HK-2 (cell line): Measurements from ENCODE around the gene RPSA.
A peak's percentile ranks its signal among the peaks of the same experiment; 100 is the strongest.
"Not testable (repeated sequence)": the region's sequence is repeated elsewhere in the genome, so short reads cannot be mapped to it uniquely, and the experiment has no call there.

Experiments
- DNase-seq: peaks from one replicate; pipeline ENCODE4 v3.0.0-alpha.2; 2018; ENCODE audit not compliant: unreplicated experiment

Gene RPSA

DNA sequence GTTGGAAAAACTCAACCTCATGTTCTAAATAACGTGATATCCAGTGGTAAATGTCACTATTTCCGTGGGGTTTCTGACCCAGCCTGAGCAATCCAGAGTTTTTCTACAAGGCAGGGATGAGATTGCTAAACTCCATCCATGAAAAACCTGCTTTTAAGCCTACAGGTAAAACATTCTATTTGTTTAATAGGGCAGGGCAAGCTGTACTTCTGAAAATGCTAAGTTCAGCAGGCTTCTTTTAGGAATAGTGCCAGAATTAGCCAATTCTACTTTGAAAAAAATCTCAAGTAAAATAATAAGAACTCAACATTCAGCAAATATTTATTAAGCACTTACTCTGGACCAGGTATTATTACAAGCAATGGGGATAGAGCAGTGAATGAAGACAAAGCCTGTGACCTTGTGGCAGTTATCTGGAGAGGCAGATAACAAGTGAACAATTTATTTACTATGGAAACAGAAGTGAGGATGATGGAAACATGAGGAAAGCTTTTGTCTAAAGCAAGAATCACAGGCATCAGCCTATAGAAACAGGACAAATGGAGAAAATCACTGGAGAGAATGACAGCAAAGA is 13.3 kb downstream of the RPSA start:
- no peak for DNase-seq

DNA sequence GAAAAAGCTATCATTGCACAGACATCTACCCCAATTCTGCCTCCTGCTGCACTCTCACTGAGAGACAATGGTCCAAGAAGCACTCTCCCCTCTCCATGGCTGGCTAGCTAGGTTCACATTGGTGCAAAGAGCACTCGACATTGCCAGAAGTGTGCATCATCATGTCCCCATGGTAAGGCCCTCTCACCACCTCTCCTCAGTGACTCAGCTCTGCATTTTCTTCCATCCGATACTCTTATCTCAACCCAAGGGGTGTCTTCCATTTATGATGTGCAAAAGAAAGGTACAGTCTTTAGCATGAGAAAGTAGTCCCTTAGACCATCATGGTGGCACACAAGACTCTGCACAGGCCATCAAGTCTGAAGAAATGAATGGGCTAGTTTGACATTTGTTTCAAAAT is 14.0 kb downstream of the RPSA start:
- DNase-seq = no peak

DNA sequence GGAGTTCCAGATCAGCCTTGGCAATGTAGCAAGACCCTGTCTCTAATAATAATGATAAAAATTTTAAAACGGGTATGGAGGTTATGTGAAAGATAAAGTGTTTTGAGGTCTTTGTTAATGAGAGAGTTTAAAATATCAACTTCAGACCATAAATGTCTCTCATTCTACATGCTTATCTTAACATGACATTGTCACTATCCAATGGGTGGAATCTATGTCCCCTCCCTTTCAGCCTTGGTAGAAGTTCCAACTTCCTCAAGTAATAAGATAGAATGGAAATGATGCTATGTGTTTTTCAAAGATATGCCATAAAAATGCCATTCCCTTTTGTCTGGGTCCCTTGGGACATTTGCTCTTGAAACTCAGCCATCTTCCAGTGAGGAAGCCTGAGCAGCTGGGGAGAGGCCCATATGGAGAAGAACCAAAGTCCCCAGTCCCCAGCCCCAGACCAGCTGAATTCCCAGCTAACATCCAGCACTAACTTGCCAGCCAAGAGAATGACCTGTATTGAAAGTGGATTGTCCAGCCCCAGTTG is 17.0 kb downstream of the RPSA start:
- DNase-seq = no peak

DNA sequence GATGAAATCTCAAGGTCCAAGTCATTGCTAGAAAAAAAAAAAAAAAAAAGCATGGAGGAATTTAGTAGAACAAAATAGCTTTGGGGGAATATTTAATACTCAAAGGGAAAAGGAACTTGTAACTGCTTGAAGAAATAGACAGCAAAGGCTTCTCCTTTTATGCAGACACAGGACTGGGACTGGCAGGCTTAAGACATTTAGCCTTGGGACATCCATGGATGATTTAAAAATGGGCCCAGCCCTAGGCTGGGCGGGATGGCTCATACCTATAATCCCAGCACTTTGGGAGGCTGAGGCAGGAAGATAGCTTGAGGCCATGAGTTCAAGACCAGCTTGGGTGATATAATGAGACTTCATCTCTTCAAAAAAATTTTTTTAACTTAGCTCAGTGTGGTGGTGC is 19.8 kb downstream of the RPSA start:
- no peak for DNase-seq

DNA sequence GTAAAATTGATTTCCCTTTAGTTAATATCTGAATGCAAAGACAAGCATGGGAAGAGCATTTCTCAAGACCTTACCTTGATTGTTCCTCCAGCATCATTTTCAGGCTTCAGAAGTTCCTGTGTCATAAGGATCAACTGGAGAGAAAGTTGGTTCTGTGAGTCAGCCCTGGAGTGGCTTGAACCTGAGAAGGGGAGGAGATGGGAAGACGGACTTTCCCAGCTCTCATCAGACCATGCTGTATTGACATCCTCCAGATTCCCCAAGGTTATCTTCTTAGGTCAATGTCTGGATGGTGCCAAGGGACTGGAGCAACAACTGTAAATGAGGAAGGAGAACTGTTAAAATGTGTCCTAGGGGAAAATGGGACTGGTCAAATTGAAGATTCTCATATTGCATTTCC is 21.0 kb downstream of the RPSA start:
- no peak for DNase-seq

DNA sequence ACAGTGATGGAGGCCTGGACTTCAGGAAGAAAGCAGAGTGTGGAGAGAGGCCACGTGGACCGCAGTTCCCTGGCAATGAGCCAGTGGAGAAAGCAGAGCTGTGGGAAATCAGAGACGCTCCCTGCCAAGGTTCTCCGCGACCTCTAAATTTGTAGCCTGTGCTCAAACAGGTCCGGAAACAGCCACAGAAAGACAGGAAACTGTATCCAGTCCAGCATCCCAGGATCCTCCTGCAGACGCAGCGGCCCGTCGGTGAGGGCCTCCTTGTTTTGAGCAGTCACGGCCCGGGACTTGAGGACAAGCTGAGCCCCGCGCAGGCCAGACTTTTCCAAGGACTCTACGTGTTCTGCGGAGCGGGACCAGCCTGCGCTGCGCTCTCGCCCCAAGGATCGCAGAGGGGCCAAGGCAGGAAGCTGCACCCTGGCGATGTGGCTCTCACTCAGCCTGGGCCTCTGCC is 22.3 kb downstream of the RPSA start:
- no peak for DNase-seq

DNA sequence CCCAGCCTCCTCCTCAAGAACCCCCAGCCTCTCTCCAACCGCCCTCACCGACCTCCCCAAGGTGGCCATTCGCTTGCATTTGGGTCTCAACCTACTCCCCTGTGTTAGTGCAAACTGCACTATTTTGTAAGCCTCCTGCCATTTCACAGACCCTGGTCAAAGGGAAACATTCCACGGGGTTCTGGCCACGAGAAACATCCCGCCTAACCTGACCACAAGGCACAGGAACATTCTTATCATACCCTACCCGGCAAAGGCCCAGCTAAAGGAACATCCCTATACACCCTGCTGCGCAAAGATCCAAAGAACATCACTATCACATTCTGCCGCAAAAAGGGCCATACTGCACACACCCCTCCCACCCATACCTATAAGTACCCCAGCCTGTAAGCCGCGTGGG is 22.9 kb downstream of the RPSA start:
- no peak for DNase-seq

DNA sequence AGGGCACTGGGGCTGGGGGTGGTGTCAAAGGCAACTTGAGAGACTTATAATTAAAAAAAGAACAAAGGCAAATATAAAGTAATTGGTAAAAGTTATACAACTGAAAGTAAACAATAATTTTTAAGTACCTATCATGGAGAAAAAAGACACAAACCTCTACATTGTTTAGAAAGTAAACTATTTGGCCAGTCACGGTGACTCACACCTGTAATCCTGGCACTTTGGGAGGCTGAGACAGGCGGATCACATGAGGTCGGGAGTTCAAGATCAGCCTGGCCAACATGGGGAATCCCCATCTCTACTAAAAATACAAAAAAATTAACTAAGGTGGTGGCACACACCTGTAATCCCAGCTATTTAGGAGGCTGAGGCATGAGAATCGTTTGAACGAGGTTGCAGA is 25.8 kb downstream of the RPSA start:
- no peak for DNase-seq

DNA sequence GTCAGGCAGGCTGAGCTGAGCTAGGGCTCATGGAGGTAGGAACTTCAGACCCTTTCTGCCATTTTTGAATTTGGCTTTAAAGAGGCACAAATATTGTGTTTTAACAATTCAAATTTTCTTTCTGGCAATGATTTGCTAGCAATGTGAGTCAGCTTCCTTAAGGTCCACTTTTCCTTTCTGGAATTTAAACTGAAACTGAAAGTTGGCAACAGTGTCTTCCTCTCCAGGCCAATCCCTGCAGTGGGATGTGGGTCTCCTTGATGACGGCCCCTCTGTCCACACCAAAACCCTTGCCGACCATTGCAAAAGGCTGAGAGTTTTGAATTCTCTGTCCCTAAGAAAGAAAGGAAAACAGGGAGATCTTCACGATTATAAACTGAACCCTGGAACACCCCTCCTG is 27.1 kb downstream of the RPSA start:
- DNase-seq = no peak

DNA sequence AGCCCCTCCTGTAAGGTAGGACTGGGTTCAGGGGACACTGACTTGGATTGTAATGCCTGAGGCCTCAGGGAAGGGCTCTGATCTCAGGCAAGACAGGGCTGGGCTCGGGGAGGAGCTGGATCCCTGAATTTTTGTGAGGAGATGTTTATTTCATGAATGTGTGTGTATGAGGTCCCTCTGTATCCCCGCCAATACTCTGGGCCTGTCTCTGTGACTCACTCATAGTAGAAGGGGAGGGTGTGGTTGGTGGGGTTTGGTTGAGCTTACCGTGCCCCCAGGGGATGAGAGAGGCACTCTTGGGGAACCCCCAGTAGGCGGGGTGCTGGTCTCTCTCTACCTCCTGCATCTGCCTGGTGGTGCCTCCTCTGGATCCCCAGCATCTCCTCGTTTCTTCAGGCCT is 28.1 kb downstream of the RPSA start:
- no peak for DNase-seq

DNA sequence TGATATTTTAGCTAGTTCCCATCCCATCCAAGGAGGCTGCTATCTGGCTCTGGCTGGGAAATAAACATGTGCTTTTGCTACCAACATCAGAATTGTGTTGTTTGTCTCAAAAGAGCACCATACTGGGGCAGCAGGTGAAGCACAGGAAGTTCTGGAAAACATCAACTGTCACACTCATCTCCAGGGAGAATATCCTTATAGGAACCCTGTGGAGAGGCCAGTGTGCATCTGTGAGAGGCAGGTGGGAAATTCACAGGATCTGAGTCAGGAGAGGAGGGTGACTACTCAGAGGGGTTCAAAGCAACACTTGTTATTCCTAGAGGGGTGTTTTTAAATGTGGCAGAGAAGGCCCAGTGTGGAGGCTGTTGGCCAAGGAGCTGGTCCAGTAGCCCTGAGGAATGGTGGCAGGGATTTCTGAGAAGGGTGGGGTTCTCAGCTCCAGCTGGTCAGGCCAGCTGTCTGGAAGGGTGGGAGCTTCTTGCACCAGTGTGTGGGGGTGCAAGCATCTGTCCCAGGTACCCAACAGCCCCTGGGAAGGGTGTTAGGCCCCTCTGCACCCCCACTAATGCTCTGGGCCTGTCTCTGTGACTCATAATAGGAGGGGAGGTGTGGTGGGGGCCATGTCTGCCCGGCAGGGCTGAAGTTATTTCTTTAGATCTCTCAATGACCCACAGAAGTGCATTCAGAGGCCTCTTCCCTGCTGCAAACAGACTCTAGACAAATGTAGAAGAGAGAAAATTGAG is 28.7 kb downstream of the RPSA start:
- DNase-seq = no peak

DNA sequence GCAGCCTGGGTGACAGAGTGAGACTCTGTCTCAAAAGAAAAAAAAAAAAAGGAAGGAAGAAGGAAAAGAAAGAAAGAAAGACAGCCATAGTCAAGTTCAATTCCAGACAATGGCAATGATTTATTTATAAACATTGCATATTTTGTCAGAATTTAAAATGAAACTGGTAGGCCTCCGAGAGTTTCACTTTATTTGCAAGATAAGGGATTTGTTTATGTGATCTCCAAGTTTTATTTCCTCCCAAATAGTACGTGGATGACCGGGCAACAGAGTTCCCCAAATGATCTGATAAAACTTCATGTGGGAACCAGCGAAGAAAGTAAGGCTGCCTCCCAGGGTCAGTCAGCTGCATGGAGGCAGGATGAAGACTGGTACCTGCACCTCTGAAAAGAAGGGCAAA is 32.4 kb downstream of the RPSA start:
- DNase-seq = no peak

DNA sequence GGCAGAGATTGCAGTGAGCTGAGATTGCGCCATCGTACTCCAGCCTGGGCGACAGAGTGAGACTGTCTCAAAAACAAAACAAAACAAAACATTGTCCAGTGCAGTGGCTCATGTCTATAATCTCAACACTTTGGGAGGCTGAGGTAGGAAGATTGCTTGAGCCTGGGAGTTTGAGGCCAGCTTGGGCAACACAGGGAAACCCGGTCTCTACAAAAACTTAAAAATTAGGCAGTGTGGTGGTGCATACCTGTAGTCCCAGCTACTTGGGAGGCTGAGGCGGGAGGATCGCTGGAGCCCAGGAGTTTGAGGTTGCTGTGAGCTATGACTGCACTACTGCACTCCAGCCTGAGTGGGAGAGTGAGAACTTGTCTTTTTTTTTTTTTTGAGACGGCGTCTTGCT is 33.8 kb downstream of the RPSA start:
- DNase-seq = no peak

DNA sequence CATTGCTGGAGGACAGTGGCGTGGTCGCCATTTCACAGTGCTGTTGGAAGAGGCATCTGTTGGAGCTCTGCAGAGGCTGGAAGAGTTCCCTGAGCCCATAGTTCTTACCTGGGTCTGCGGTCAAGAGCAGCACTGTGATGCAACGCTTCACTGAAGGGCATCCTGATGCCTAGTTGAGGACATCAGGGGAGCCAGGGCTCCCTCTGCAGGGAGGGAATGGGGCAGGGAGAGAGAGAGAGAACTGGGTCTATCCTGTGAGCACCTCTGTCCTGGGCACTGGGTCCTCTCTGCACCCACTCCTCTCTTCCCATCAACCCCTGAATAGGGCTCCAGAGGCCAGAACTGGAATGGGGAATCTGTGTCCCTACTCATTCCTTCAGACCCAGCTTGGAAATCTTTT is 37.0 kb downstream of the RPSA start:
- DNase-seq = no peak

DNA sequence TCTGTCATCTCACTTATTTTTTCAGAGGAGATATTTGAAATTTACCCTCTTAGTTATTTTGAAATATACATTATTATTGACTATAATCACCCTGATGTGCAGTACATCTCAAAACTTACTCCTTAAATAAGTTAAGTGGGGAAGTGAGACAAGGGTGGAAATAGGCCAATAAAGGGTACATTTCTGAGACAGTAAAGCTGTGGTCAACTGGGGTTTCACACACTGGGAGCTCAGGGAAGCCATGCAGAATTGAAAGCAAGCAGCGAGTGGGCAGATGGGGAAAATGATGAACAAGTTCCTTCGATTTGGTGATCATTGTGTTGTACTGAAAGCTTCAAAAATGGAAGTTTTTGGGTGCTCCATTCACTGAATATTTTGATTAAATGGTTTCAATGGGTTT is 39.4 kb downstream of the RPSA start:
- DNase-seq = no peak

DNA sequence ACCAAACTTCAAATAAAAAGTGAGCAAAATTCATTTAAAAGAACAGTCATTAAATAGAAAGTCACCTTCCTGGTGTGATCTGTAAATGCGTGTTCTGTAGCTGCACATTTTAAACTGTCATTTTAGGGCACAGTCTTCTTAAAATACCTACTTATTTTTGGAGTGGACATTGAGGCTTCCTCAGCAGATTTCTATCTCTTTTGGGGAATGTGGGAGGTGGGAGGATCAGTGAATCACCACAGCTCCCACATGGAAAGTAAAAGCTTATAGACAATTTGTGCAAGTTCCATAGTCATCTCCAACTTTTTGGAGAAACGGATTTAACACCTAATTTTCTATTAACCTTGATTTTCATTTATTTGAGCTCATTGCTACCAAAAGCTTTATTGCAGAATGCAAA is 39.9 kb downstream of the RPSA start:
- DNase-seq = no peak

DNA sequence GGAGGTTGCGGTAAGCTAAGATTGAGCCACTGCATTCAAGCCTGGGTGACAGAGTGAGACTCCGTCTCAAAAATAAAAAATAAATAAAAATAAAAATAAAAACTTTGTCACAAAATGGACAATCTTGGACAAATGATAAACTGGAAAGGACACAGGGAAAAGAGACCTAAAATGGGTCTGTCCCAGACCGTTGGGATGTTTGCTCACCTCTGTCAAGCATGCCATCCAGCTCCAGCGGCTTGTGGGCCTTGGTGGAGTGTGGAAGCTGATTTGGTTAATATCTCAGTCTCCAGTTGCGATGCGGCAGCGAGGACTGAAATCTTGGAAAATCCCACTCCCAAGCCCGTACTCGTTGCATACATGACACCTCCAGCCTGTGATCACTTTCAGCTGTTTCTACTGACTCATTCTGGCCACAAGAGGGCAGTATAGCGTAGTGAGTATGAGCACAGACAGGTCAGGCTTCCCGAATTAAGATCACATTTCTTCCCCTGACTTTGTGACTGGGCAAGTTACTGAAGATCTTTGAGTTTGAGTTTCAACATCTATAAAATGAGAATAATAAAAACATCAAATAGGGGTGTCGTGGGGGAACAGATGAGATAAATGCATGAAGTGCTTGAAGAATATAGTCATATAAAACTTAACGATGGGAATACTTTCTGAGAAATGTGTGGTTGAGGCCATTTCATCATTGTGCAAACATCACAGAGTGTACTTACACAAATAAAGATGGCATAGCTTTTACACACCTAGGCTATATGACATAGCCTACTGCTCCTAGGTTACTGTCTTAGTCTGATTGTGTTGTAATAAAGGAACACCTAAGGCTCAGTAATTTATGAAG is 41.3 kb downstream of the RPSA start:
- peak; percentile 58 for DNase-seq

DNA sequence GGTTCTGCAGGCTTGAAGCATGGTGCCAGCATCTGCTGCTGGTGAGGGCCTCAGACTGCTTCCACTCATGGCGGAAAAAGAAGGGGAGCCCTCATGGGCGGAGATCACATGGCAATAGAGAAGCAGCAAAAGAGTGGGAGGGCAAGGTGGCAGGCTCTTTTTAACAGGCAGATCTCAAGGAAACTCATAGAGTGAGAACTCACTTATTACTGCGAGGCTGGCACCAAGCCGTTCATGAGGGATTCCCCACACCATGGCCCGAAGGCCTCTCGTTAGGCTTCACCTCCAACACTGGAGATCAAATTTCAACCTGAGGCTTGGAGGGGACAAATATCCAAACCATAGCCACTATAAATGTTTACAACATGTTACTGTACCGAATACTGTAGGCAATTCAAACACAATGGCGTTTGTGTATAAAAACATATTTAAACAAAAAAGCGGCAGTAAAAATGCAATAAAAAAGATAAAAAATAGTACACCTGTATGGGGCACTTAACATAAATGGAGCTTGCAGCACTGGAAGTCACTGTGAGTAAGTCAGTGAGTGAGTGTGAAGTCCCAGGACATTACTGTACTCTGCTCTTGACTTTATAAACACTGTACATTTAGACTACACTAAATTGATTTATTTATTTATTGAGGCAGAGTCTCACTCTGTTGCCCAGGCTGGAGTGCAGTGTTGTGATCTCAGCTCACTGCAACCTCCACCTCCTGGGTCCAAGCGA is 42.1 kb downstream of the RPSA start:
- DNase-seq = no peak

DNA sequence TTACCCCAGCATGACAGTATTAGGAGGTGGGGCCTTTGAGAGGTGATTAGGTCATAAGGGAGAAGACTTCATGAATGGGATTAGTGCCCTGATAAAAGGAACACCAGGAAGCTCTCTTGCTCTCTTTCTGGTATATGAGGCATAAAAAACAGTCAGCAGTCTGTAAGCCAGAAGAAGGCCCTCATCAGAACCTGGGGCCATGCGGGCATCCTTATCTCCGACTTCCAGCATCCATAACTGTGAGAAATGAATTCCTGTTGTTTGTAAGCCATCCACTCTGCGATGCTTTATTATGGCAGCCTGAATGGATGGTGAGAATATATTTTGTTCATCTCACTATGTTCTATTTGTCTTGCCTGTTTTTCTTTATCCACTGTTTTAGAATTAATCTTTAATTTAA is 43.3 kb downstream of the RPSA start:
- no peak for DNase-seq

DNA sequence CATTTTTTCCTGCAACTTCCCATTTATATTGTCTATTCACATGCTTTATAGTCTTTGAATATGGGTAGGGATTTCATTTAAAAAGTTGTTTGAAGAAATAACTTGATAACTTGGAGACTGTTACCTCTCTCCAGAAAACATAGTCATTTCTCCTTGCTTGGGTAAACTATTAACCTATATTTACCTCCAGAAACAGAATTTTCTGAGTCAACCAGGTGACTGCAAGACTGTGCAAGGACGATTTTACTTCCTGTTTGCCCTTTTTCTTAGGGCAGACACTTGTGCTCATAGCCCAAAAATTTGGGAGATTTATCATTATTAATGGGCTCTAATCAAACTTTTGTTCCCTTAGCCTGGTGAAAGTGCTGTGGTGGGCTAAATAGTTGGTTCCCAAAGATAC is 46.6 kb downstream of the RPSA start:
- DNase-seq = no peak

DNA sequence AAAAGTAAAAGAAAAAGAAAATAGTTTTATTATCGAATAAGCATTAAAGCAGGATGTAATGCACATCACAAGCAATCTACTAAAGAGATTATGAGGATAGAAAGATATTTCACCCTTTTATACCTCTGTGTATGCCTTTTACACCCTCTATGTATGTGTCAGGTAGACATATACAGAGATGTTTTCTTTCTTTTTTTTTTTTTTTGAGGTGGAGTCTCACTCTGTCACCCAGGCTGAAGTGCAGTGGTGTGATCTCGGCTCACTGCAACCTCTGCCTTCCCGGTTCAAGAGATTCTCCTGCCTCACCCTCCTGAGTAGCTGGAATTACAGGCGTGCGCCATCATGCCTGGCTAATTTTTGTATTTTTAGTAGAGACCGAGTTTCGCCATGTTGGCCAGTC is 47.4 kb downstream of the RPSA start:
- not testable (repeated sequence) for DNase-seq

DNA sequence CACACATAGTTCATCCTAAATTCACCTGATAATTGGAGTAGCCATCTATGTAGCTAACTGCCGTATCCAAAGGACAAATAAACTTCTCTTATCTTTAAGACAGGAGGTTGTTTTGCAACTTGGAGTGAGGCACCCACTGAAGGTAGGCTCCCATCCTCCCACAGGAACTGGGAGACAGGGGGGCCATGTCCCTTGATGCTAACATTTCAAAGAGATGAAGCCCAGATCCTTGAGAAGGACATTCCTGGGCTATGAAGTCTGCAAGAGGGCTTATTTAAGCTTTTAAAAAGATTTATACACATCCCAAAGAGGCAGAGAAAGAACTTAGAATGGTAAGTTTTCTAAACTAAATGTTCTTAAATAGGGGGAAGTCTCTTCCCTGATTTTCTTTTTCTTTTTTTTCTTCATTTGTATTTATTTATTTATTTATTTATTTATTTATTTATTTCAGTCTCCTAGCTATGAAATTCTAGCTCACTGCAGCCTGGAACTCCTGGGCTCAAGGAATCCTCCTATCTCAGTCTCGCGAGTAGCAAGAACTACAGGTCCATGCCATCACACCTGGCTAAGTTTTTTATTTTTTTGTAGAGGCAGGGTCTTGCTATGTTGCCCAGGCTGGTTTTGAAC is 48.2 kb downstream of the RPSA start:
- DNase-seq = no peak
